ELR (cell line): Measurements from ENCODE around the gene CRB2.

ENCODE experiments used
- DNase-seq: peaks from one replicate; pipeline ENCODE4 v3.0.0-alpha.2; 2015; ENCODE audit warnings: low read depth

CRB2 gene

GRCh38 chr9:123329329-123329955, 26.6 kb upstream of the CRB2 start:
- DNase-seq = peak; percentile 65

GRCh38 chr9:123331346-123332060, 24.5 kb upstream of the CRB2 start:
- no peak for DNase-seq

- DNase-seq = peak; percentile 76
These were observed 22.8 kb upstream of the CRB2 start for GRCh38 chr9:123333058-123333669.

- DNase-seq = no peak
These were observed 21.4 kb upstream of the CRB2 start for GRCh38 chr9:123334639-123335038.

- peak; percentile 52 for DNase-seq
These were observed 20.6 kb upstream of the CRB2 start for GRCh38 chr9:123335193-123335985.

GRCh38 chr9:123335986-123336329, 20.0 kb upstream of the CRB2 start:
- no peak for DNase-seq

GRCh38 chr9:123336449-123336848, 19.5 kb upstream of the CRB2 start:
- no peak for DNase-seq

- DNase-seq = no peak
These were observed 19.0 kb upstream of the CRB2 start for GRCh38 chr9:123336959-123337358.

- no peak for DNase-seq
These were observed 18.0 kb upstream of the CRB2 start for GRCh38 chr9:123337971-123338370.

- no peak for DNase-seq
These were observed 17.0 kb upstream of the CRB2 start for GRCh38 chr9:123338710-123339665.

- no peak for DNase-seq
These were observed 16.1 kb upstream of the CRB2 start for GRCh38 chr9:123339666-123340510.

GRCh38 chr9:123341816-123342215, 14.2 kb upstream of the CRB2 start:
- DNase-seq = no peak

- DNase-seq = no peak
These were observed 13.8 kb upstream of the CRB2 start for GRCh38 chr9:123342247-123342646.

GRCh38 chr9:123343443-123344191, 12.4 kb upstream of the CRB2 start:
- DNase-seq = no peak

- DNase-seq = no peak
These were observed 11.6 kb upstream of the CRB2 start for GRCh38 chr9:123344192-123344949.

GRCh38 chr9:123345567-123345955, 10.4 kb upstream of the CRB2 start:
- DNase-seq = no peak

GRCh38 chr9:123346026-123346425, 10.0 kb upstream of the CRB2 start:
- DNase-seq = no peak

- no peak for DNase-seq
These were observed 9.2 kb upstream of the CRB2 start for GRCh38 chr9:123346826-123347225.
